ENCODE measurements around the gene APAF1.

The APAF1 gene

DNA sequence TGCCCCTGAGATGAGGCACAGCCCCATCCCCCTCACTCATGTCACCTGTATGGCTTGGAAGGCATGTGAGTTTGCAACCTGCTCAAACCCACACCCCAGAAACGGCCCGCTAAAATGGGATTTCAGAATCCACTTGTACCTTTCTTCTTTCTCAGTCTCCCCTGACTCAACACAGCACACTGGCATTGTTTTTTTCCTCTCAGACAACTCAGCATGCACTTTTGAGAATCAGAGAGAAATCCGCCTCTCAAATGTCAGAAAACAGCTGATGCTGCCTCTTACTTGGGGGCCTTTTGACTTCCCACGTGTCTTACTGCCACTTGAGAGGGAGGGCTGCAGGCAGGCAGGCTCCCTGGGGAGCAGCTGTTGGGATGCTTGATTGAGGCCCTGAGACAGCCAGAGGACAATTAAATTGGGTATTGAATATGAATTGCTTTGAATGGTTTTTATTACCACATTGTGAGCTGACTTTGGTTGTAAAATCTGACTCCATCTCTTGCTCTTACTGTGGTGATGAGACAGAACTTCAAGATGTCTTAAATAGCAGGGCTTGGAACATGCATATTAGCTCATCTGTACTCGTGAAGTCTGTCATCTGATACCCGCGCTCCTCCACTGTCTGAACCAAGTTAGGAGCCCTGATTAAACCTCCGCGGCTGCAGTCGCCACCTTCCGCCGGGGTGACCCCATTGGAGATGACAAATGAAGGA is 96.6 kb downstream of the APAF1 start (continued):
- no peak for TF ChIP-seq ZNF140 (tag by site-specific recombination; IDR thresholded peaks at IDR 0.05)
- TF ChIP-seq SCRT1 (tag by site-specific recombination; IDR thresholded peaks at IDR 0.05; ENCODE audit: borderline replicate concordance), result no peak
- no peak for TF ChIP-seq ZNF792 (tag by site-specific recombination; IDR thresholded peaks at IDR 0.05)
- no peak for TF ChIP-seq ZNF266 (tag by site-specific recombination; IDR thresholded peaks at IDR 0.05; ENCODE audit: low read depth)
- no peak for TF ChIP-seq ZNF112 (tag by site-specific recombination; IDR thresholded peaks at IDR 0.05)
- TF ChIP-seq, protein P1, sequence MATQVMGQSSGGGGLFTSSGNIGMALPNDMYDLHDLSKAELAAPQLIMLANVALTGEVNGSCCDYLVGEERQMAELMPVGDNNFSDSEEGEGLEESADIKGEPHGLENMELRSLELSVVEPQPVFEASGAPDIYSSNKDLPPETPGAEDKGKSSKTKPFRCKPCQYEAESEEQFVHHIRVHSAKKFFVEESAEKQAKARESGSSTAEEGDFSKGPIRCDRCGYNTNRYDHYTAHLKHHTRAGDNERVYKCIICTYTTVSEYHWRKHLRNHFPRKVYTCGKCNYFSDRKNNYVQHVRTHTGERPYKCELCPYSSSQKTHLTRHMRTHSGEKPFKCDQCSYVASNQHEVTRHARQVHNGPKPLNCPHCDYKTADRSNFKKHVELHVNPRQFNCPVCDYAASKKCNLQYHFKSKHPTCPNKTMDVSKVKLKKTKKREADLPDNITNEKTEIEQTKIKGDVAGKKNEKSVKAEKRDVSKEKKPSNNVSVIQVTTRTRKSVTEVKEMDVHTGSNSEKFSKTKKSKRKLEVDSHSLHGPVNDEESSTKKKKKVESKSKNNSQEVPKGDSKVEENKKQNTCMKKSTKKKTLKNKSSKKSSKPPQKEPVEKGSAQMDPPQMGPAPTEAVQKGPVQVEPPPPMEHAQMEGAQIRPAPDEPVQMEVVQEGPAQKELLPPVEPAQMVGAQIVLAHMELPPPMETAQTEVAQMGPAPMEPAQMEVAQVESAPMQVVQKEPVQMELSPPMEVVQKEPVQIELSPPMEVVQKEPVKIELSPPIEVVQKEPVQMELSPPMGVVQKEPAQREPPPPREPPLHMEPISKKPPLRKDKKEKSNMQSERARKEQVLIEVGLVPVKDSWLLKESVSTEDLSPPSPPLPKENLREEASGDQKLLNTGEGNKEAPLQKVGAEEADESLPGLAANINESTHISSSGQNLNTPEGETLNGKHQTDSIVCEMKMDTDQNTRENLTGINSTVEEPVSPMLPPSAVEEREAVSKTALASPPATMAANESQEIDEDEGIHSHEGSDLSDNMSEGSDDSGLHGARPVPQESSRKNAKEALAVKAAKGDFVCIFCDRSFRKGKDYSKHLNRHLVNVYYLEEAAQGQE (tag by site-specific recombination; IDR thresholded peaks at IDR 0.05), result no peak
- no peak for TF ChIP-seq ZNF747 (tag by site-specific recombination; IDR thresholded peaks at IDR 0.05)
- TF ChIP-seq ZNF335 (tag by site-specific recombination; conservative IDR thresholded peaks at IDR 0.05), result peak; percentile 69
- TF ChIP-seq KLF7 (tag by site-specific recombination; IDR thresholded peaks at IDR 0.05; ENCODE audit: borderline replicate concordance), result no peak
- TF ChIP-seq, protein P2, sequence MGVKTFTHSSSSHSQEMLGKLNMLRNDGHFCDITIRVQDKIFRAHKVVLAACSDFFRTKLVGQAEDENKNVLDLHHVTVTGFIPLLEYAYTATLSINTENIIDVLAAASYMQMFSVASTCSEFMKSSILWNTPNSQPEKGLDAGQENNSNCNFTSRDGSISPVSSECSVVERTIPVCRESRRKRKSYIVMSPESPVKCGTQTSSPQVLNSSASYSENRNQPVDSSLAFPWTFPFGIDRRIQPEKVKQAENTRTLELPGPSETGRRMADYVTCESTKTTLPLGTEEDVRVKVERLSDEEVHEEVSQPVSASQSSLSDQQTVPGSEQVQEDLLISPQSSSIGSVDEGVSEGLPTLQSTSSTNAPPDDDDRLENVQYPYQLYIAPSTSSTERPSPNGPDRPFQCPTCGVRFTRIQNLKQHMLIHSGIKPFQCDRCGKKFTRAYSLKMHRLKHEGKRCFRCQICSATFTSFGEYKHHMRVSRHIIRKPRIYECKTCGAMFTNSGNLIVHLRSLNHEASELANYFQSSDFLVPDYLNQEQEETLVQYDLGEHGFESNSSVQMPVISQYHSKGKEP (tag by site-specific recombination; IDR thresholded peaks at IDR 0.05), result peak; percentile 52; the same call in 1 of the 2 replicates
- no peak for TF ChIP-seq ZNF645 (tag by site-specific recombination; IDR thresholded peaks at IDR 0.05)
- no peak for TF ChIP-seq SALL2 (tag by site-specific recombination; IDR thresholded peaks at IDR 0.05; ENCODE audit: borderline replicate concordance)
- no peak for TF ChIP-seq ZBTB1 (tag by site-specific recombination; IDR thresholded peaks at IDR 0.05)
- peak; percentile 68 for TF ChIP-seq ZIC2 (tag by site-specific recombination; IDR thresholded peaks at IDR 0.05)
- no peak for TF ChIP-seq ZBTB8A (tag by site-specific recombination; IDR thresholded peaks at IDR 0.05)
- TF ChIP-seq ZNF223 (tag by site-specific recombination; IDR thresholded peaks at IDR 0.05), result no peak
- TF ChIP-seq, protein P3, sequence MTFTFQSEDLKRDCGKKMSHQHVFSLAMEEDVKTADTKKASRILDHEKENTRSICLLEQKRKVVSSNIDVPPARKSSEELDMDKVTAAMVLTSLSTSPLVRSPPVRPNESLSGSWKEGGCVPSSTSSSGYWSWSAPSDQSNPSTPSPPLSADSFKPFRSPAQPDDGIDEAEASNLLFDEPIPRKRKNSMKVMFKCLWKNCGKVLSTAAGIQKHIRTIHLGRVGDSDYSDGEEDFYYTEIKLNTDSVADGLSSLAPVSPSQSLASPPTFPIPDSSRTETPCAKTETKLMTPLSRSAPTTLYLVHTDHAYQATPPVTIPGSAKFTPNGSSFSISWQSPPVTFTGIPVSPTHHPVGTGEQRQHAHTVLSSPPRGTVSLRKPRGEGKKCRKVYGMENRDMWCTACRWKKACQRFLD (tag by site-specific recombination; IDR thresholded peaks at IDR 0.05), result no peak
- no peak for TF ChIP-seq ZNF701 (tag by site-specific recombination; IDR thresholded peaks at IDR 0.05)
- TF ChIP-seq ZNF16 (tag by site-specific recombination; IDR thresholded peaks at IDR 0.05; ENCODE audit: low read depth), result no peak
- no peak for TF ChIP-seq ZNF768 (tag by site-specific recombination; IDR thresholded peaks at IDR 0.05)
- no peak for TF ChIP-seq ZNF785 (tag by site-specific recombination; IDR thresholded peaks at IDR 0.05)
- TF ChIP-seq ZNF555 (tag by site-specific recombination; conservative IDR thresholded peaks at IDR 0.05), result no peak
- no peak for TF ChIP-seq ZNF830 (tag by site-specific recombination; IDR thresholded peaks at IDR 0.05; ENCODE audit: low read depth)
- no peak for TF ChIP-seq ZNF114 (tag by site-specific recombination; IDR thresholded peaks at IDR 0.05)
- no peak for TF ChIP-seq ZNF138 (tag by site-specific recombination; IDR thresholded peaks at IDR 0.05; ENCODE audit: borderline replicate concordance)
- TF ChIP-seq ZNF433 (tag by site-specific recombination; IDR thresholded peaks at IDR 0.05; ENCODE audit: low read depth), result no peak
- TF ChIP-seq SCRT2 (tag by site-specific recombination; IDR thresholded peaks at IDR 0.05), result no peak
- no peak for TF ChIP-seq ZBTB21 (tag by site-specific recombination; IDR thresholded peaks at IDR 0.05)
- TF ChIP-seq KLF1 (tag by site-specific recombination; IDR thresholded peaks at IDR 0.05), result no peak
- TF ChIP-seq ZNF585B (tag by site-specific recombination; IDR thresholded peaks at IDR 0.05), result no peak
- TF ChIP-seq FEZF1 (tag by site-specific recombination; IDR thresholded peaks at IDR 0.05), result peak; percentile 89
- no peak for TF ChIP-seq ZNF658 (tag by site-specific recombination; IDR thresholded peaks at IDR 0.05)
- TF ChIP-seq ZNF664 (tag by site-specific recombination; IDR thresholded peaks at IDR 0.05), result no peak
- no peak for TF ChIP-seq ZNF324 (tag by site-specific recombination; IDR thresholded peaks at IDR 0.05)
- TF ChIP-seq GLIS2 (tag by site-specific recombination; IDR thresholded peaks at IDR 0.05), result no peak
